Endothelial cell of umbilical vein (primary cell): Measurements from ENCODE around the gene TSNAX. TPM values are rescaled to one million over a fixed set of nuclear protein-coding genes. Genes with fewer than 3 reads are reported as not detected.

Experiments used
- BruUV-seq: library from RNA; stranded (reverse); fragments of 400-500 nt; replicated peaks from 2 replicates; lab custom pipeline; 2021; lab: Mats Ljungman, UMichigan
- CTCF ChIA-PET: fragments of 300-600, 350-600 bp; sonication (Branson Sonifier 250); formaldehyde crosslinking; loops from one replicate; lab custom pipeline; 2021; ENCODE audit warnings: antibody characterized with exemption, inconsistent platforms; lab: Charles Lee
- POLR2A ChIA-PET: fragments of 300-600, 350-600 bp; sonication (Branson Sonifier 250); formaldehyde crosslinking; loops from one replicate; lab custom pipeline; 2021; ENCODE audit warnings: antibody characterized with exemption, inconsistent platforms; lab: Charles Lee
- DNase-seq: peaks from one replicate; pipeline ENCODE4 v3.0.0-alpha.2; 2011; ENCODE audit warnings: low read depth, low spot score
- FAIRE-seq: peaks from 2 replicates; lab custom pipeline; 2011; peaks lifted over from hg19 to GRCh38; lab: Jason Lieb, UNC
- H2AFZ ChIP-seq: 2 replicates; pipeline ENCODE4 v1.6.0; 2012; ENCODE audit warnings: low read depth, low read length, control low read depth, inconsistent platforms
- H3K27ac ChIP-seq: 2 replicates; pipeline ENCODE4 v1.5.1; 2011; ENCODE audit warnings: low read depth, mild to moderate bottlenecking, control low read depth, low read length, moderate library complexity; ENCODE audit not compliant: insufficient read depth
- H3K27me3 ChIP-seq, 2 experiments: 2 replicates each; pipeline versions ENCODE4 v1.6.0 to v1.6.1; 2011; ENCODE audit warnings: low read length in 2 of 2, mixed read lengths in 1 of 2; ENCODE audit not compliant: control insufficient read depth in 2 of 2, insufficient read depth in 2 of 2
- H3K36me3 ChIP-seq, 2 experiments: 2 replicates in 1 of 2; 3 replicates in 1 of 2; pipeline ENCODE4 v1.5.1; 2011; ENCODE audit warnings: low read length in 2 of 2, mild to moderate bottlenecking in 1 of 2, moderate library complexity in 1 of 2; ENCODE audit not compliant: control insufficient read depth in 2 of 2, insufficient read depth in 2 of 2; ENCODE audit errors: extremely low read depth in 1 of 2
- H3K4me1 ChIP-seq: 3 replicates; pipeline ENCODE4 v1.5.1; 2011; ENCODE audit warnings: mild to moderate bottlenecking, low read length; ENCODE audit not compliant: control insufficient read depth, insufficient read depth; ENCODE audit errors: extremely low read depth
- H3K4me2 ChIP-seq: 2 replicates; pipeline ENCODE4 v1.6.1; 2011; ENCODE audit warnings: low read length, control low read depth, mixed read lengths; ENCODE audit not compliant: insufficient read depth
- H3K4me3 ChIP-seq, 3 experiments: fragments of 200-600 bp in 1 of 3; sonication (generic), shearing (Covaris generic) in 1 of 3; replicated peaks in 1 of 3; 2 replicates each; pipeline ENCODE4 v1.5.1; 2011 to 2016; ENCODE audit warnings: control low read depth in 3 of 3, low read length in 3 of 3, mild to moderate bottlenecking in 2 of 3, inconsistent platforms in 1 of 3, low read depth in 1 of 3, moderate library complexity in 1 of 3; ENCODE audit not compliant: insufficient read depth in 1 of 3
- H3K79me2 ChIP-seq: 2 replicates; pipeline ENCODE4 v1.6.0; 2012; ENCODE audit warnings: low read length, inconsistent platforms; ENCODE audit not compliant: control insufficient read depth, insufficient read depth
- H3K9ac ChIP-seq: replicated peaks from 2 replicates; pipeline ENCODE3; 2011; ENCODE audit warnings: low read length, control low read depth; ENCODE audit not compliant: insufficient read depth; ENCODE audit errors: extremely low read depth
- H3K9me1 ChIP-seq: replicated peaks from 3 replicates; pipeline ENCODE4 v1.6.0; 2011; ENCODE audit warnings: mild to moderate bottlenecking, low read length; ENCODE audit not compliant: control insufficient read depth, insufficient read depth; ENCODE audit errors: extremely low read depth
- H3K9me3 ChIP-seq: replicated peaks from 2 replicates; pipeline ENCODE4 v1.5.1; 2012; ENCODE audit warnings: low read length, inconsistent platforms; ENCODE audit not compliant: control insufficient read depth, insufficient read depth
- H4K20me1 ChIP-seq: replicated peaks from 2 replicates; pipeline ENCODE3; 2011; ENCODE audit warnings: mild to moderate bottlenecking, low read length; ENCODE audit not compliant: control insufficient read depth, insufficient read depth; ENCODE audit errors: extremely low read depth
- EZH2 ChIP-seq: IDR thresholded peaks from 2 replicates; pipeline ENCODE4 v1.6.1; 2012; ENCODE audit warnings: borderline replicate concordance, low read depth, mild to moderate bottlenecking, moderate library complexity, low read length, inconsistent platforms; ENCODE audit not compliant: severe bottlenecking
- FOS ChIP-seq: IDR thresholded peaks from 2 replicates; pipeline ENCODE4 v1.6.1; 2011; ENCODE audit warnings: mild to moderate bottlenecking, low read length, moderate library complexity, borderline replicate concordance; ENCODE audit not compliant: insufficient read depth
- GATA2 ChIP-seq: IDR thresholded peaks from 2 replicates; pipeline ENCODE4 v1.7.0; 2011; ENCODE audit warnings: low read depth, mild to moderate bottlenecking, moderate library complexity, mixed read lengths, low read length; ENCODE audit not compliant: insufficient read length, insufficient read depth
- JUN ChIP-seq: IDR thresholded peaks from 2 replicates; pipeline ENCODE4 v1.6.1; 2011; ENCODE audit warnings: borderline replicate concordance, low read depth; ENCODE audit not compliant: insufficient read length, insufficient read depth
- MAX ChIP-seq: IDR thresholded peaks from 2 replicates; pipeline ENCODE4 v1.6.1; 2011; ENCODE audit not compliant: insufficient read depth, insufficient read length
- MYC ChIP-seq: IDR thresholded peaks from one replicate; pipeline ENCODE4 v1.6.1; 2011; ENCODE audit warnings: mild to moderate bottlenecking, low read depth, low read length
- POLR2A ChIP-seq: IDR thresholded peaks from 2 replicates; pipeline ENCODE4 v1.6.1; 2012; ENCODE audit warnings: low read depth, mild to moderate bottlenecking, control low read depth, low read length
- POLR2AphosphoS5 ChIP-seq: IDR thresholded peaks from 2 replicates; pipeline ENCODE4 v1.6.1; 2012; ENCODE audit warnings: low read depth, mild to moderate bottlenecking, control low read depth, low read length, moderate library complexity; ENCODE audit not compliant: insufficient read depth
- dilution Hi-C: fragments of 300-500 bp; cut with MboI; formaldehyde crosslinking; loops from one replicate; pipeline ENCODE4 v1.15.0; 2019; ENCODE audit warnings: low sequenced_read_pairs; ENCODE audit not compliant: extremely low pct_ligation_motif_present
- intact Hi-C: fragments of 100-400 bp; cut with micrococcal nuclease; formaldehyde crosslinking; loops from one replicate; pipeline ENCODE4 v1.10.0; 2022
- polyA plus RNA-seq, 4 experiments: library from polyadenylated mRNA; depleted of rRNA in 3 of 4; stranded (reverse) in 3 of 4; unstranded in 1 of 4; fragments of >200 nt; gene quantifications; 2 replicates each; pipeline versions ENCODE4 v1.2.1 to v1.2.3, GENCODE V29; 2011 to 2012; ENCODE audit warnings: missing spikeins in 1 of 4
- total RNA-seq: library from RNA; stranded (reverse); gene quantifications from 2 replicates; pipeline ENCODE4 v1.2.3, GENCODE V29; 2021
- TF ChIP-seq, protein P1 (sequence below), 2 donors: IDR thresholded peaks; 1 replicate in 1 of 2; 2 replicates in 1 of 2; pipeline ENCODE4 v1.5.1; 2011; ENCODE audit warnings: low read length in 2 of 2, mild to moderate bottlenecking in 2 of 2, moderate library complexity in 2 of 2, control low read depth in 1 of 2, inconsistent platforms in 1 of 2, low read depth in 1 of 2; ENCODE audit not compliant: insufficient read depth in 1 of 2; ENCODE audit errors: extremely low read depth in 1 of 2

The TSNAX gene
- total and polyA plus RNA-seq, 2 donors (not counting 3 experiments of a cell fraction or from before 2014, with no cell fraction given) = 6.3 to 26.3 TPM

DNA sequence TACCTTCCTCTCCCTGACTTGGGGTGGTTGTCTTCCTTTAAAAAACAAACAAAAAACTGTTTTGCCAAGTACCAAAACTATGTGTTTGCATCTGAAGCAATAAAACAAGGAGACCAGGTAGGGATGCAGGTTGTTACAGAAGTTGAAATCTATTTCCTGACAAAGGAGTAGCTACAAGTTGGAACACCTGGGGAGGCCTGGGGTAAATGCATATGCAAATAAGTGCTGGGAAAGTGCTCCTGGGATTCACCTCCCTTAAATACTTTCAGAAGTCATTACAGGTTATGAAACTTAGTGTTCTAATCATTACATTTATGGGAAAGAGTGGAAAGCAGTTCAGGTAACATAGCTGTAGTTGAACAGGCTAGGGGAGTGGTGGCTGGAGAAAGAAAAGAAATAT is 1.9 kb upstream of the TSNAX start:
- H2AFZ ChIP-seq = no peak overlapping the region
- no peak overlapping the region for H3K9ac ChIP-seq
- no peak for TF ChIP-seq FOS
- TF ChIP-seq EZH2 = no peak
- TF ChIP-seq POLR2A = no peak
- TF ChIP-seq MAX = no peak
- TF ChIP-seq MYC = no peak
- TF ChIP-seq GATA2 = no peak
- TF ChIP-seq, protein P1, sequence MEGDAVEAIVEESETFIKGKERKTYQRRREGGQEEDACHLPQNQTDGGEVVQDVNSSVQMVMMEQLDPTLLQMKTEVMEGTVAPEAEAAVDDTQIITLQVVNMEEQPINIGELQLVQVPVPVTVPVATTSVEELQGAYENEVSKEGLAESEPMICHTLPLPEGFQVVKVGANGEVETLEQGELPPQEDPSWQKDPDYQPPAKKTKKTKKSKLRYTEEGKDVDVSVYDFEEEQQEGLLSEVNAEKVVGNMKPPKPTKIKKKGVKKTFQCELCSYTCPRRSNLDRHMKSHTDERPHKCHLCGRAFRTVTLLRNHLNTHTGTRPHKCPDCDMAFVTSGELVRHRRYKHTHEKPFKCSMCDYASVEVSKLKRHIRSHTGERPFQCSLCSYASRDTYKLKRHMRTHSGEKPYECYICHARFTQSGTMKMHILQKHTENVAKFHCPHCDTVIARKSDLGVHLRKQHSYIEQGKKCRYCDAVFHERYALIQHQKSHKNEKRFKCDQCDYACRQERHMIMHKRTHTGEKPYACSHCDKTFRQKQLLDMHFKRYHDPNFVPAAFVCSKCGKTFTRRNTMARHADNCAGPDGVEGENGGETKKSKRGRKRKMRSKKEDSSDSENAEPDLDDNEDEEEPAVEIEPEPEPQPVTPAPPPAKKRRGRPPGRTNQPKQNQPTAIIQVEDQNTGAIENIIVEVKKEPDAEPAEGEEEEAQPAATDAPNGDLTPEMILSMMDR (IDR thresholded peaks at IDR 0.05; ENCODE audit: extremely low read depth in 1 of 2, insufficient read depth in 1 of 2, low read depth in 1 of 2, low read length in 2 of 2) = no peak
- no peak for TF ChIP-seq POLR2AphosphoS5
- TF ChIP-seq JUN = no peak
- no peak overlapping the region for H3K27ac ChIP-seq
- dilution Hi-C loops (no loop called here), intact Hi-C loops (loop anchor here (5.0 kb wide), 1 partner anchor 884 kb away; the partner anchor contains the start of gene COG2)
- ChIA-PET POLR2A (no interaction called here), CTCF (interaction anchor here (0.9 to 1.2 kb wide), 2 partner anchors 19 to 58 kb away, joined by 3 to 4 read pairs; no protein-coding TSS in a partner anchor)
- H3K4me2 ChIP-seq = no peak overlapping the region
- H3K4me3 ChIP-seq = no peak overlapping the region
- H3K9me3 ChIP-seq = no peaks in the 10 kb centered on the region
- H3K4me1 ChIP-seq = peaks cover 15% of the 10 kb centered on the region
- DNase-seq (no peak), FAIRE-seq (no peak)
- peaks cover 11% of the 10 kb centered on the region for H3K79me2 ChIP-seq
- H3K27me3 ChIP-seq = no peaks in the 10 kb centered on the region
- BruUV-seq = no TSS peak
- H3K9me1 ChIP-seq = no peaks in the 10 kb centered on the region
- no peaks in the 10 kb centered on the region for H3K36me3 ChIP-seq
- H4K20me1 ChIP-seq = no peaks in the 10 kb centered on the region
